ENCODE results near the gene GPR137.

DNA sequence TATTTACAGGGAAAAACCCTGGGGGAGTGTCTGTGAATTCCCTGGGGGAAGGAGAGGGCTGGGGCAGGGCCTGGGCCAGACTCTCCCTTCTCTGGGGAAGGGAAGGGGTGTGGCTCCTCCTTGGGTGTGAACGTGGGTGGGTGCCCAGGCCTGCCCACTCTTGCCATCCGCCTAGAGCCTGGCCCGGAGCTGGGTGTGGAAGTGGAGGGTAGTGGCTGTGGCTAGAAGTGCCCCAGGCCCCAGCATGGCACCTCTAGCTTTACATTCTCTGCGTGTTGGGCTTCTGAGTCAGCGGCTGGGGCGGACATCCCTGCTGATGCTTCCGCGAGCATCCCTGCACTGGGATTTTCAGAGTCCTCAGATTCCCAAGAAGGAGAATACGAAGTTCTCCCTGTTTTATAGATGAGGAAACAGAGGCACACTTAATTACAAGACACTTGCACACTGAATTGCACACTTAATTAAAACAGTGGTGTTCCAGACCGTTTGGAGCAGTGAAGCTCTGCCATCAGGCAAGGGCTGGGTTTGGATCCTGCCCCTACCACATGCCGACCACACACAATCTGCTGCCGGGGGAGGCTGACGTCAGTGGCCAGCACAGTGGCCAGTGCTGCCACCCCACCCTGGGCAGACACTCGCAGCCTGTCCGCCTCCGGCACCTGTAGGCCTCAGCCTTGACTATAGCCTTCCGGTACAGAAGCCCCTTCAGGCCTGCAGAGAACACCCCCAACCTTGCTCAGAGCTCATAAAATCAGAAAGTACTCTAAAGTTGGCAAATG, 8.8 kb upstream of the GPR137 start:
- TF ChIP-seq, protein P1, sequence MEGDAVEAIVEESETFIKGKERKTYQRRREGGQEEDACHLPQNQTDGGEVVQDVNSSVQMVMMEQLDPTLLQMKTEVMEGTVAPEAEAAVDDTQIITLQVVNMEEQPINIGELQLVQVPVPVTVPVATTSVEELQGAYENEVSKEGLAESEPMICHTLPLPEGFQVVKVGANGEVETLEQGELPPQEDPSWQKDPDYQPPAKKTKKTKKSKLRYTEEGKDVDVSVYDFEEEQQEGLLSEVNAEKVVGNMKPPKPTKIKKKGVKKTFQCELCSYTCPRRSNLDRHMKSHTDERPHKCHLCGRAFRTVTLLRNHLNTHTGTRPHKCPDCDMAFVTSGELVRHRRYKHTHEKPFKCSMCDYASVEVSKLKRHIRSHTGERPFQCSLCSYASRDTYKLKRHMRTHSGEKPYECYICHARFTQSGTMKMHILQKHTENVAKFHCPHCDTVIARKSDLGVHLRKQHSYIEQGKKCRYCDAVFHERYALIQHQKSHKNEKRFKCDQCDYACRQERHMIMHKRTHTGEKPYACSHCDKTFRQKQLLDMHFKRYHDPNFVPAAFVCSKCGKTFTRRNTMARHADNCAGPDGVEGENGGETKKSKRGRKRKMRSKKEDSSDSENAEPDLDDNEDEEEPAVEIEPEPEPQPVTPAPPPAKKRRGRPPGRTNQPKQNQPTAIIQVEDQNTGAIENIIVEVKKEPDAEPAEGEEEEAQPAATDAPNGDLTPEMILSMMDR (IDR thresholded peaks at IDR 0.05; ENCODE audit: low read depth, low read length, poor library complexity, severe bottlenecking), result no peak
- no peak for TF ChIP-seq EZH2phosphoT487 (IDR thresholded peaks at IDR 0.05; ENCODE audit: borderline replicate concordance, low read length)
